Measurements from ENCODE around the gene CCDC57.

CCDC57 gene

GRCh38 chr17:82226146-82226808 lies 13.6 kb upstream of the CCDC57 start:
- H3K4me3 ChIP-seq (ENCODE audit: control insufficient read depth, low read depth, low read length) = no peak overlapping the region
- DNase-seq (ENCODE audit: low read depth) = no peak
- TF ChIP-seq CTCF (conservative IDR thresholded peaks at IDR 0.05; ENCODE audit: control insufficient read depth, insufficient read depth, low read depth, low read length) = no peak

GRCh38 chr17:82225368-82226029 lies 12.9 kb upstream of the CCDC57 start:
- TF ChIP-seq CTCF (conservative IDR thresholded peaks at IDR 0.05; ENCODE audit: control insufficient read depth, insufficient read depth, low read depth, low read length) = no peak
- H3K4me3 ChIP-seq (ENCODE audit: control insufficient read depth, low read depth, low read length) = no peak overlapping the region
- DNase-seq (ENCODE audit: low read depth) = no peak

- no peak for DNase-seq (ENCODE audit: low read depth)
- no peak overlapping the region for H3K4me3 ChIP-seq (ENCODE audit: control insufficient read depth, low read depth, low read length)
- no peak for TF ChIP-seq CTCF (conservative IDR thresholded peaks at IDR 0.05; ENCODE audit: control insufficient read depth, insufficient read depth, low read depth, low read length)
Measured at GRCh38 chr17:82224666-82225065, 12.0 kb upstream of the CCDC57 start.

- no peak for DNase-seq (ENCODE audit: low read depth)
- no peak for TF ChIP-seq CTCF (conservative IDR thresholded peaks at IDR 0.05; ENCODE audit: control insufficient read depth, insufficient read depth, low read depth, low read length)
- no peak overlapping the region for H3K4me3 ChIP-seq (ENCODE audit: control insufficient read depth, low read depth, low read length)
Measured at GRCh38 chr17:82223517-82223916, 10.9 kb upstream of the CCDC57 start.

GRCh38 chr17:82222816-82223215 lies 10.2 kb upstream of the CCDC57 start:
- TF ChIP-seq CTCF (conservative IDR thresholded peaks at IDR 0.05; ENCODE audit: control insufficient read depth, insufficient read depth, low read depth, low read length) = no peak
- H3K4me3 ChIP-seq (ENCODE audit: control insufficient read depth, low read depth, low read length) = no peak overlapping the region
- DNase-seq (ENCODE audit: low read depth) = no peak

GRCh38 chr17:82221341-82221902 lies 8.8 kb upstream of the CCDC57 start:
- DNase-seq (ENCODE audit: low read depth) = no peak
- H3K4me3 ChIP-seq (ENCODE audit: control insufficient read depth, low read depth, low read length) = no peak overlapping the region
- no peak for TF ChIP-seq CTCF (conservative IDR thresholded peaks at IDR 0.05; ENCODE audit: control insufficient read depth, insufficient read depth, low read depth, low read length)

Data from fibroblast of mammary gland (primary cell).